CD4-positive, alpha-beta T cell treated with Interleukin-15 for 1 hour (primary cell): ENCODE data around the gene CCDC188.

Experiments
- DNase-seq: peaks from one replicate; pipeline ENCODE4 v3.0.0-alpha.2; 2020

Gene CCDC188

GRCh38 chr22:20147237-20147988 is 3.4 kb downstream of the CCDC188 start:
- DNase-seq: no peak

GRCh38 chr22:20146777-20147176 is 4.1 kb downstream of the CCDC188 start:
- DNase-seq: no peak

- DNase-seq: no peak
These were observed 5.0 kb downstream of the CCDC188 start for GRCh38 chr22:20145832-20146223.

- no peak for DNase-seq
These were observed 5.5 kb downstream of the CCDC188 start for GRCh38 chr22:20145206-20145831.

GRCh38 chr22:20143883-20144665 is 6.8 kb downstream of the CCDC188 start:
- DNase-seq: no peak

GRCh38 chr22:20142711-20143621 is 7.9 kb downstream of the CCDC188 start:
- DNase-seq: no peak

- no peak for DNase-seq
These were observed 9.4 kb downstream of the CCDC188 start for GRCh38 chr22:20141186-20142077.

GRCh38 chr22:20140521-20140964 is 10.3 kb downstream of the CCDC188 start:
- DNase-seq: no peak

GRCh38 chr22:20140107-20140445 is 10.8 kb downstream of the CCDC188 start:
- no peak for DNase-seq

- DNase-seq: no peak
These were observed 11.3 kb downstream of the CCDC188 start for GRCh38 chr22:20139391-20140106.

- no peak for DNase-seq
These were observed 12.0 kb downstream of the CCDC188 start for GRCh38 chr22:20138868-20139267.

GRCh38 chr22:20138417-20138738 is 12.5 kb downstream of the CCDC188 start:
- no peak for DNase-seq

GRCh38 chr22:20137671-20138416 is 13.0 kb downstream of the CCDC188 start:
- DNase-seq: no peak

- DNase-seq: no peak
These were observed 13.7 kb downstream of the CCDC188 start for GRCh38 chr22:20137113-20137512.

GRCh38 chr22:20136603-20136873 is 14.3 kb downstream of the CCDC188 start:
- no peak for DNase-seq

GRCh38 chr22:20135806-20136602 is 14.9 kb downstream of the CCDC188 start:
- no peak for DNase-seq

GRCh38 chr22:20135265-20135664 is 15.6 kb downstream of the CCDC188 start:
- DNase-seq: no peak

GRCh38 chr22:20133930-20134549 is 16.8 kb downstream of the CCDC188 start:
- DNase-seq: no peak

- DNase-seq: no peak
These were observed 18.1 kb downstream of the CCDC188 start for GRCh38 chr22:20132686-20133246.
